HepG2 (cell line): ENCODE measurements around the gene TTC39C. TPM values are rescaled to one million over a fixed set of nuclear protein-coding genes. Genes with fewer than 3 reads are reported as not detected.

Experiments used
- ATAC-seq: fragments of 200-7000 bp; cut with Tn5 transposase; 3 replicates; pipeline ENCODE4 v1.9.1; 2020; ENCODE audit warnings: mild to moderate bottlenecking, moderate library complexity
- BruUV-seq: library from RNA; stranded (reverse); fragments of 400-500 nt; replicated peaks from 2 replicates; lab custom pipeline; 2021; lab: Mats Ljungman, UMichigan
- CTCF ChIA-PET: fragments of 300-600 bp; formaldehyde crosslinking; extraction: SDS; loops from one replicate; lab custom pipeline; 2021; ENCODE audit warnings: low total read pairs, inconsistent platforms, low intra/inter-chr PET ratio; lab: Yijun Ruan, JAX
- POLR2A ChIA-PET: fragments of 350-600 bp; sonication (Branson Sonifier 250); formaldehyde crosslinking; loops from one replicate; lab custom pipeline; 2020; ENCODE audit warnings: antibody characterized with exemption, inconsistent platforms; lab: Yijun Ruan, JAX
- DNase-seq: peaks from one replicate; pipeline ENCODE4 v3.0.0-alpha.2; 2015; ENCODE audit warnings: low spot score
- FAIRE-seq: peaks from 3 replicates; lab custom pipeline; 2011; peaks lifted over from hg19 to GRCh38; lab: Jason Lieb, UNC
- H2AFZ ChIP-seq: one replicate; pipeline ENCODE4 v1.6.1; 2011; ENCODE audit warnings: low read length, inconsistent platforms
- H3K27ac ChIP-seq: fragments of 300-600 bp; 3 replicates; pipeline ENCODE4 v1.8.0; 2011; ENCODE audit warnings: mixed run types, mild to moderate bottlenecking, mixed read lengths, low read length, inconsistent platforms; ENCODE audit not compliant: insufficient read depth; ENCODE audit errors: extremely low read length
- H3K27me3 ChIP-seq, 2 experiments: fragments of 200-600 bp in 1 of 2; 2 replicates in 1 of 2; 3 replicates in 1 of 2; pipeline versions ENCODE4 v1.6.0 to v1.8.0; 2011; ENCODE audit warnings: low read length in 2 of 2, mild to moderate bottlenecking in 2 of 2, moderate library complexity in 2 of 2, inconsistent platforms in 1 of 2; ENCODE audit not compliant: insufficient read depth in 2 of 2, control insufficient read depth in 1 of 2
- H3K36me3 ChIP-seq, 2 experiments: fragments of 200-600 bp in 1 of 2; replicated peaks in 1 of 2; 2 replicates in 1 of 2; 3 replicates in 1 of 2; pipeline versions ENCODE4 v1.5.1 to v1.8.0; 2011; ENCODE audit warnings: low read length in 2 of 2, inconsistent platforms in 1 of 2; ENCODE audit not compliant: insufficient read depth in 2 of 2, control insufficient read depth in 1 of 2
- H3K4me1 ChIP-seq: 2 replicates; pipeline ENCODE4 v1.5.1; 2012; ENCODE audit warnings: low read length, inconsistent platforms; ENCODE audit not compliant: insufficient read depth
- H3K4me2 ChIP-seq: 2 replicates; pipeline ENCODE4 v1.6.0; 2011; ENCODE audit warnings: low read depth, low read length, inconsistent platforms
- H3K4me3 ChIP-seq, 3 experiments: fragments of 200-600 bp in 1 of 3; sonication (generic), shearing (Covaris generic) in 1 of 3; replicated peaks in 1 of 3; 2 replicates each; pipeline ENCODE4 v1.5.1; 2011 to 2016; ENCODE audit warnings: low read length in 3 of 3, inconsistent platforms in 2 of 3, low read depth in 2 of 3, mild to moderate bottlenecking in 2 of 3, control low read depth in 1 of 3, mixed read lengths in 1 of 3; ENCODE audit not compliant: insufficient read depth in 1 of 3
- H3K79me2 ChIP-seq: one replicate; pipeline ENCODE4 v1.6.1; 2011; ENCODE audit warnings: low read length, inconsistent platforms; ENCODE audit not compliant: insufficient read depth
- H3K9ac ChIP-seq: 2 replicates; pipeline ENCODE4 v1.6.0; 2011; ENCODE audit warnings: mild to moderate bottlenecking, low read depth, low read length, inconsistent platforms; ENCODE audit not compliant: insufficient read depth
- H3K9me3 ChIP-seq: 2 replicates; pipeline ENCODE4 v1.5.1; 2012; ENCODE audit warnings: mild to moderate bottlenecking, low read length
- H4K20me1 ChIP-seq: 2 replicates; pipeline ENCODE4 v1.6.0; 2011; ENCODE audit warnings: inconsistent platforms, mild to moderate bottlenecking, low read length, moderate library complexity; ENCODE audit not compliant: insufficient read depth
- ATM ChIP-seq: fragments of 450-650 bp; IDR thresholded peaks from 2 replicates; pipeline ENCODE4 v1.7.1; 2017; ENCODE audit warnings: mild to moderate bottlenecking, borderline replicate concordance
- FOXC1 ChIP-seq: sonication (generic); formaldehyde crosslinking; IDR thresholded peaks from 2 replicates; pipeline ENCODE4 v1.8.0; 2022; ENCODE audit warnings: mild to moderate bottlenecking, missing genetic modification reagents, borderline replicate concordance
- NFE2L2 ChIP-seq: fragments of 150-350 bp; IDR thresholded peaks from 2 replicates; pipeline ENCODE4 v1.6.1; 2014; ENCODE audit warnings: low read length
- PLRG1 ChIP-seq: fragments of 450-650 bp; conservative IDR thresholded peaks from 2 replicates; pipeline ENCODE4 v1.6.1; 2016
- POLR2G ChIP-seq: fragments of 200-400 bp; formaldehyde crosslinking; IDR thresholded peaks from 2 replicates; pipeline ENCODE4 v1.6.1; 2018; ENCODE audit warnings: mild to moderate bottlenecking, low read depth, low read length, moderate library complexity
- SAP130 ChIP-seq: IDR thresholded peaks from 2 replicates; pipeline ENCODE4 v1.6.1; 2016; ENCODE audit warnings: low read depth
- SRSF9 ChIP-seq: fragments of 200-400 bp; formaldehyde crosslinking; IDR thresholded peaks from 2 replicates; pipeline ENCODE4 v1.6.1; 2018; ENCODE audit warnings: borderline replicate concordance, mild to moderate bottlenecking, low read depth, low read length; ENCODE audit not compliant: insufficient read depth, poor library complexity, severe bottlenecking
- SUZ12 ChIP-seq: fragments of 150-350 bp; IDR thresholded peaks from 2 replicates; pipeline ENCODE4 v1.6.1; 2014; ENCODE audit warnings: low read depth, low read length
- TBL1XR1 ChIP-seq: fragments of 150-350 bp; IDR thresholded peaks from 2 replicates; pipeline ENCODE4 v1.6.1; 2014; ENCODE audit warnings: borderline replicate concordance, low read length; ENCODE audit not compliant: partially characterized antibody
- THAP11 ChIP-seq: IDR thresholded peaks from 2 replicates; pipeline ENCODE4 v1.6.1; 2016; ENCODE audit warnings: missing biosample characterization, missing genetic modification reagents
- TMF1 ChIP-seq: sonication (generic); formaldehyde crosslinking; IDR thresholded peaks from 2 replicates; pipeline ENCODE4 v1.8.1; 2022; ENCODE audit warnings: low read depth, missing genetic modification reagents
- YY1 ChIP-seq: IDR thresholded peaks from 2 replicates; pipeline ENCODE4 v1.6.1; 2011; ENCODE audit warnings: low read length, low read depth, moderate library complexity, mild to moderate bottlenecking; ENCODE audit not compliant: insufficient read depth, insufficient replicate concordance
- ZFP36L2 ChIP-seq: sonication (generic); formaldehyde crosslinking; IDR thresholded peaks from 2 replicates; pipeline ENCODE4 v1.4.0; 2020; ENCODE audit warnings: missing genetic modification reagents
- WGBS: methylation state at CpG from one replicate; pipeline ENCODE4 v1.1.6; 2017; ENCODE audit warnings: low lambda C conversion rate; 5-methylcytosine and 5-hydroxymethylcytosine counted together
- in situ Hi-C: cut with HindIII; loops from 2 replicates; pipeline ENCODE4 v1.10.0; 2017; ENCODE audit warnings: low pct_unique_long_range_greater_than_20kb; ENCODE audit not compliant: extremely low pct_ligation_motif_present
- intact Hi-C: fragments of 100-400 bp; cut with micrococcal nuclease; formaldehyde crosslinking; loops from one replicate; pipeline ENCODE4 v1.10.0; 2022; ENCODE audit not compliant: unreplicated experiment
- polyA plus RNA-seq, 8 experiments: library from polyadenylated mRNA; depleted of rRNA in 3 of 8; stranded (reverse) in 7 of 8; unstranded in 1 of 8; fragments of >200 nt; fragmentation: Illumina TruSeq in 4 of 8; extraction: Trizol in 4 of 8; gene quantifications; 2 replicates each; pipeline versions ENCODE4 v1.2.1 to v1.2.3, GENCODE V29; 2011 to 2016; ENCODE audit warnings: low read depth in 4 of 8, missing spikeins in 1 of 8, mixed read lengths in 1 of 8; ENCODE audit not compliant: insufficient read depth in 1 of 8
- total RNA-seq, 5 experiments: library from RNA; depleted of rRNA; stranded (reverse); fragments of >200 nt; fragmentation: Illumina TruSeq; extraction: Trizol; gene quantifications; 2 replicates each; pipeline ENCODE4 v1.2.3, GENCODE V29; 2016; ENCODE audit warnings: low read depth in 1 of 5
- TF ChIP-seq, protein P1 (sequence below): sonication (generic); formaldehyde crosslinking; IDR thresholded peaks from 2 replicates; pipeline ENCODE4 v1.4.0; 2020; ENCODE audit warnings: missing genetic modification reagents
- TF ChIP-seq, protein P2 (sequence below): sonication (generic); formaldehyde crosslinking; IDR thresholded peaks from 2 replicates; pipeline ENCODE4 v1.4.0; 2020; ENCODE audit warnings: missing genetic modification reagents
- TF ChIP-seq, protein P3 (sequence below): sonication (generic); formaldehyde crosslinking; IDR thresholded peaks from 2 replicates; pipeline ENCODE4 v1.4.0; 2020; ENCODE audit warnings: missing genetic modification reagents; ENCODE audit errors: not compliant biosample characterization
- TF ChIP-seq, protein P4 (sequence below): sonication (generic); formaldehyde crosslinking; IDR thresholded peaks from 2 replicates; pipeline ENCODE4 v1.8.0; 2022; ENCODE audit warnings: mild to moderate bottlenecking, missing genetic modification reagents; ENCODE audit not compliant: insufficient replicate concordance

The TTC39C gene
- total and polyA plus RNA-seq, 2 of the 13 experiments (the other 11 are each of a cell fraction or from before 2014, with no cell fraction given) = 19.1 to 25.9 TPM

DNA sequence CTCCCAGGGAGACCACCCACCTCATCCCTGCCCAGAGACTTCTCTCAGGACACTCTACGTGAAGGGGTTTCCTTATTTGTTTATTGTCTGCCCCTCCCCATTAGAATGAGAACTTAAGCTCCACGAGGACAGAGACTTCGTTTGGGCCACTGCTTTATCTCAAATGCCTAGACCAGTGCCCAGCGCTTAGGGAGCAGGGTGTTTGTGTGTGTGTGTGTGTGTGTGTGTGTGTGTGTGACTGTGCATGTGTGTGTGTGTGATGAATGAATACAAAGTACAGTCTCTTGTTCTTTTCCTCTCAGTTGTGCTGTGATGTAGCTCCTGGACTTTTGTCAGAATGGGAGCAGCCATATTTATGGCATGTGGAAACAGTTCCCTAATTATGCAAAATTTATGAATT, 89.9 kb downstream of the TTC39C start (continued):
- TF ChIP-seq SRSF9 (no peak), THAP11 (CRISPR knock-in tag) (no peak)

GRCh38 chr18:24108641-24109040, 94.1 kb downstream of the TTC39C start:
- H3K4me2 ChIP-seq = no peak overlapping the region
- CTCF ChIA-PET = no interaction called here
- BruUV-seq = no TSS peak
- H3K27ac ChIP-seq = no peak overlapping the region
- no peaks in the 10 kb centered on the region for H3K79me2 ChIP-seq
- peaks cover 34% of the 10 kb centered on the region for H3K4me1 ChIP-seq
- in situ Hi-C loops = no loop called here
- ATAC-seq (no peak), FAIRE-seq (no peak), DNase-seq (no peak)
- H3K36me3 ChIP-seq = no peaks in the 10 kb centered on the region
- no peak overlapping the region for H2AFZ ChIP-seq
- no peak overlapping the region for H3K9ac ChIP-seq
- no peaks in the 10 kb centered on the region for H3K9me3 ChIP-seq
- H4K20me1 ChIP-seq = no peaks in the 10 kb centered on the region
- no peaks in the 10 kb centered on the region for H3K27me3 ChIP-seq
- H3K4me3 ChIP-seq = no peak overlapping the region
- WGBS = 63% methylated on average over 1 of the region's 1 CpG
- POLR2A ChIA-PET = no interaction called here
- intact Hi-C loops = loop anchor here (2.0 kb wide), 1 partner anchor 284 kb away; no protein-coding TSS in a partner anchor
- TF ChIP-seq TMF1 (CRISPR knock-in tag) (no peak), POLR2G (no peak), YY1 (no peak), TBL1XR1 (no peak), SUZ12 (no peak), ZFP36L2 (CRISPR knock-in tag) (no peak), NFE2L2 (no peak), FOXC1 (CRISPR knock-in tag) (no peak), ATM (no peak), PLRG1 (no peak), SAP130 (no peak)
- TF ChIP-seq, protein P1, sequence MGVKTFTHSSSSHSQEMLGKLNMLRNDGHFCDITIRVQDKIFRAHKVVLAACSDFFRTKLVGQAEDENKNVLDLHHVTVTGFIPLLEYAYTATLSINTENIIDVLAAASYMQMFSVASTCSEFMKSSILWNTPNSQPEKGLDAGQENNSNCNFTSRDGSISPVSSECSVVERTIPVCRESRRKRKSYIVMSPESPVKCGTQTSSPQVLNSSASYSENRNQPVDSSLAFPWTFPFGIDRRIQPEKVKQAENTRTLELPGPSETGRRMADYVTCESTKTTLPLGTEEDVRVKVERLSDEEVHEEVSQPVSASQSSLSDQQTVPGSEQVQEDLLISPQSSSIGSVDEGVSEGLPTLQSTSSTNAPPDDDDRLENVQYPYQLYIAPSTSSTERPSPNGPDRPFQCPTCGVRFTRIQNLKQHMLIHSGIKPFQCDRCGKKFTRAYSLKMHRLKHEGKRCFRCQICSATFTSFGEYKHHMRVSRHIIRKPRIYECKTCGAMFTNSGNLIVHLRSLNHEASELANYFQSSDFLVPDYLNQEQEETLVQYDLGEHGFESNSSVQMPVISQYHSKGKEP (CRISPR knock-in tag) = no peak
- TF ChIP-seq, protein P2, sequence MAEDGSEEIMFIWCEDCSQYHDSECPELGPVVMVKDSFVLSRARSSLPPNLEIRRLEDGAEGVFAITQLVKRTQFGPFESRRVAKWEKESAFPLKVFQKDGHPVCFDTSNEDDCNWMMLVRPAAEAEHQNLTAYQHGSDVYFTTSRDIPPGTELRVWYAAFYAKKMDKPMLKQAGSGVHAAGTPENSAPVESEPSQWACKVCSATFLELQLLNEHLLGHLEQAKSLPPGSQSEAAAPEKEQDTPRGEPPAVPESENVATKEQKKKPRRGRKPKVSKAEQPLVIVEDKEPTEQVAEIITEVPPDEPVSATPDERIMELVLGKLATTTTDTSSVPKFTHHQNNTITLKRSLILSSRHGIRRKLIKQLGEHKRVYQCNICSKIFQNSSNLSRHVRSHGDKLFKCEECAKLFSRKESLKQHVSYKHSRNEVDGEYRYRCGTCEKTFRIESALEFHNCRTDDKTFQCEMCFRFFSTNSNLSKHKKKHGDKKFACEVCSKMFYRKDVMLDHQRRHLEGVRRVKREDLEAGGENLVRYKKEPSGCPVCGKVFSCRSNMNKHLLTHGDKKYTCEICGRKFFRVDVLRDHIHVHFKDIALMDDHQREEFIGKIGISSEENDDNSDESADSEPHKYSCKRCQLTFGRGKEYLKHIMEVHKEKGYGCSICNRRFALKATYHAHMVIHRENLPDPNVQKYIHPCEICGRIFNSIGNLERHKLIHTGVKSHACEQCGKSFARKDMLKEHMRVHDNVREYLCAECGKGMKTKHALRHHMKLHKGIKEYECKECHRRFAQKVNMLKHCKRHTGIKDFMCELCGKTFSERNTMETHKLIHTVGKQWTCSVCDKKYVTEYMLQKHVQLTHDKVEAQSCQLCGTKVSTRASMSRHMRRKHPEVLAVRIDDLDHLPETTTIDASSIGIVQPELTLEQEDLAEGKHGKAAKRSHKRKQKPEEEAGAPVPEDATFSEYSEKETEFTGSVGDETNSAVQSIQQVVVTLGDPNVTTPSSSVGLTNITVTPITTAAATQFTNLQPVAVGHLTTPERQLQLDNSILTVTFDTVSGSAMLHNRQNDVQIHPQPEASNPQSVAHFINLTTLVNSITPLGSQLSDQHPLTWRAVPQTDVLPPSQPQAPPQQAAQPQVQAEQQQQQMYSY (CRISPR knock-in tag) = no peak
- TF ChIP-seq, protein P3, sequence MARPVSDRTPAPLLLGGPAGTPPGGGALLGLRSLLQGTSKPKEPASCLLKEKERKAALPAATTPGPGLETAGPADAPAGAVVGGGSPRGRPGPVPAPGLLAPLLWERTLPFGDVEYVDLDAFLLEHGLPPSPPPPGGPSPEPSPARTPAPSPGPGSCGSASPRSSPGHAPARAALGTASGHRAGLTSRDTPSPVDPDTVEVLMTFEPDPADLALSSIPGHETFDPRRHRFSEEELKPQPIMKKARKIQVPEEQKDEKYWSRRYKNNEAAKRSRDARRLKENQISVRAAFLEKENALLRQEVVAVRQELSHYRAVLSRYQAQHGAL (CRISPR knock-in tag) = no peak
- TF ChIP-seq, protein P4, sequence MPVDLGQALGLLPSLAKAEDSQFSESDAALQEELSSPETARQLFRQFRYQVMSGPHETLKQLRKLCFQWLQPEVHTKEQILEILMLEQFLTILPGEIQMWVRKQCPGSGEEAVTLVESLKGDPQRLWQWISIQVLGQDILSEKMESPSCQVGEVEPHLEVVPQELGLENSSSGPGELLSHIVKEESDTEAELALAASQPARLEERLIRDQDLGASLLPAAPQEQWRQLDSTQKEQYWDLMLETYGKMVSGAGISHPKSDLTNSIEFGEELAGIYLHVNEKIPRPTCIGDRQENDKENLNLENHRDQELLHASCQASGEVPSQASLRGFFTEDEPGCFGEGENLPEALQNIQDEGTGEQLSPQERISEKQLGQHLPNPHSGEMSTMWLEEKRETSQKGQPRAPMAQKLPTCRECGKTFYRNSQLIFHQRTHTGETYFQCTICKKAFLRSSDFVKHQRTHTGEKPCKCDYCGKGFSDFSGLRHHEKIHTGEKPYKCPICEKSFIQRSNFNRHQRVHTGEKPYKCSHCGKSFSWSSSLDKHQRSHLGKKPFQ (CRISPR knock-in tag) = no peak
